ENCODE data around the gene ROPN1L. TPM values are rescaled to one million over a fixed set of nuclear protein-coding genes. Genes with fewer than 3 reads are reported as not detected.
A peak's percentile ranks its signal among the peaks of the same experiment; 100 is the strongest.

ROPN1L gene
- total and polyA plus RNA-seq, 2 experiments from 2014 or later: 0.30 TPM; not detected in 1

GRCh38 chr5:10431415-10431814 lies 10.3 kb upstream of the ROPN1L start:
- TF ChIP-seq EZH2phosphoT487 (IDR thresholded peaks at IDR 0.05; ENCODE audit: low read depth, severe bottlenecking, unreplicated experiment): no peak
- TF ChIP-seq EZH2 (IDR thresholded peaks at IDR 0.05; ENCODE audit: borderline replicate concordance): no peak
- no peak for TF ChIP-seq CTCF (IDR thresholded peaks at IDR 0.05; ENCODE audit: poor library complexity)
- DNase-seq (ENCODE audit: low spot score): no peak

GRCh38 chr5:10432059-10433008 lies 9.3 kb upstream of the ROPN1L start:
- Histone ChIP-seq H3K4me1 (ENCODE audit: insufficient read depth) (no peaks in the 10 kb centered on the region), H3K9me3 (ENCODE audit: low read depth) (no peaks in the 10 kb centered on the region), H4K20me1 (ENCODE audit: insufficient read depth, poor library complexity, severe bottlenecking) (no peaks in the 10 kb centered on the region), H3K36me3 (replicated peaks; ENCODE audit: insufficient read depth, low read depth) (no peaks in the 10 kb centered on the region), H3K4me2 (no peak overlapping the region), H3K27ac (peak overlapping the region; percentile 13), H3K27me3 (no peaks in the 10 kb centered on the region), H3K79me2 (no peaks in the 10 kb centered on the region), H3K4me3 (no peak overlapping the region), H2AFZ (no peak overlapping the region), H3K9me2 (replicated peaks; ENCODE audit: insufficient read depth) (no peaks in the 10 kb centered on the region)
- TF ChIP-seq CTCF (IDR thresholded peaks at IDR 0.05; ENCODE audit: poor library complexity) (no peak), EZH2phosphoT487 (IDR thresholded peaks at IDR 0.05; ENCODE audit: low read depth, severe bottlenecking, unreplicated experiment) (no peak), EZH2 (IDR thresholded peaks at IDR 0.05; ENCODE audit: borderline replicate concordance) (no peak)
- DNase-seq (ENCODE audit: low spot score): no peak
- WGBS (ENCODE audit: low lambda C conversion rate, missing lambda C conversion rate): 90% methylated on average over 8 of the region's 8 CpGs

More at GRCh38 chr5:10431415-10431814, 10.3 kb upstream of the ROPN1L start:
- Histone ChIP-seq H3K4me1 (ENCODE audit: insufficient read depth) (no peaks in the 10 kb centered on the region), H3K9me3 (ENCODE audit: low read depth) (no peaks in the 10 kb centered on the region), H3K9me2 (replicated peaks; ENCODE audit: insufficient read depth) (no peaks in the 10 kb centered on the region), H4K20me1 (ENCODE audit: insufficient read depth, poor library complexity, severe bottlenecking) (no peaks in the 10 kb centered on the region), H3K4me3 (no peak overlapping the region), H3K4me2 (no peak overlapping the region), H3K27me3 (no peaks in the 10 kb centered on the region), H2AFZ (no peak overlapping the region), H3K36me3 (replicated peaks; ENCODE audit: insufficient read depth, low read depth) (no peaks in the 10 kb centered on the region), H3K79me2 (no peaks in the 10 kb centered on the region), H3K27ac (no peak overlapping the region)
- WGBS (ENCODE audit: low lambda C conversion rate, missing lambda C conversion rate): 88% methylated on average over 1 of the region's 1 CpG

GRCh38 chr5:10434392-10434791 lies 7.3 kb upstream of the ROPN1L start:
- no peak overlapping the region for H3K4me2 ChIP-seq
- H2AFZ ChIP-seq: no peak overlapping the region
- no peak for DNase-seq (ENCODE audit: low spot score)
- no peaks in the 10 kb centered on the region for H3K9me2 ChIP-seq (replicated peaks; ENCODE audit: insufficient read depth)
- no peaks in the 10 kb centered on the region for H3K27me3 ChIP-seq
- H4K20me1 ChIP-seq (ENCODE audit: insufficient read depth, poor library complexity, severe bottlenecking): no peaks in the 10 kb centered on the region
- H3K27ac ChIP-seq: no peak overlapping the region
- H3K4me3 ChIP-seq: no peak overlapping the region
- WGBS (ENCODE audit: low lambda C conversion rate, missing lambda C conversion rate): 83% methylated on average over 5 of the region's 5 CpGs
- no peaks in the 10 kb centered on the region for H3K9me3 ChIP-seq (ENCODE audit: low read depth)
- no peaks in the 10 kb centered on the region for H3K36me3 ChIP-seq (replicated peaks; ENCODE audit: insufficient read depth, low read depth)
- H3K4me1 ChIP-seq (ENCODE audit: insufficient read depth): no peaks in the 10 kb centered on the region
- no peaks in the 10 kb centered on the region for H3K79me2 ChIP-seq
- TF ChIP-seq EZH2phosphoT487 (IDR thresholded peaks at IDR 0.05; ENCODE audit: low read depth, severe bottlenecking, unreplicated experiment): no peak
- no peak for TF ChIP-seq EZH2 (IDR thresholded peaks at IDR 0.05; ENCODE audit: borderline replicate concordance)
- TF ChIP-seq CTCF (IDR thresholded peaks at IDR 0.05; ENCODE audit: poor library complexity): no peak

Measured in hepatocyte (in vitro differentiated cells).